Measurements from ENCODE around the gene ARHGAP23.
"Not testable (repeated sequence)": the region's sequence is repeated elsewhere in the genome, so short reads cannot be mapped to it uniquely, and the experiment has no call there.

The ARHGAP23 gene

DNA sequence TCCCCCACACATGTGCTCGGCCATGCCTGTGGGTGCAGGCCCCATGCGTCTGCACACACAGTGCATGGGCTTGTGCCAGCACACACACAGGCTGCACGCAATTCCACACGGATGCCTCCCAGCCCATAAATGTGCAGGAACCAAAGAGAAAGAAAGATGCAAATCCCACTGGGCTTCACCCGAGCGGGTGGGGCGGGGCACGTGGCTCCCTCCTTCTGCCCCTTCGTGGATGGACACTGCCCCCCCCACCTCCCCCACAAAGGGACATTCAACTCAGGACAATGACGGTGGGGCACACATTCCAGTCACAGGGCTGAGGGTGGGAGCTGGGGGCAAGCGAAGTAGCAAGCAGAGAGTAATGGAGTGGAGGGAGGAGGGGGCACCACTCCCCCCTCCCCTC is 102.6 kb downstream of the ARHGAP23 start:
- not testable (repeated sequence) for DNase-seq

GRCh38 chr17:38531761-38532160 is 103.5 kb downstream of the ARHGAP23 start:
- DNase-seq: not testable (repeated sequence)

DNA sequence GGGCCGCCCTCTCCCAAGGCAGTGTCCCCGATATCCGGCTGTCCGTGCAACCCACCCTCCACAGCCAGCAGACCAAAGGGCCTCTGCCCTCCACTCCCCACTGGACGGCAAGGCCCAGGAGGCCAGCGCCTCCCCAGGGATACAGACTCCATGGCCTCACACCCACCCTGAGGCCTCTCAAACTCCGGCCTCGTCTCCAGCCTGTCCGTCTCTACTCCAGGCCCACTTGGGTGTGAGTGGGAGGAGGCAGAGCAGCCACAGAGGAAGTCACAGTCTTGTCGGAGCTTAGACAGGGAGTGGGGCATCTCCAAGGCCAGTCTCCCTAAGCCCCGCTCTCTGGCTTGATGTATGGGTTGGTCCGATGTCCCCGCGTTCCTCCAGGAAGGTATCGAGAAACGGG is 104.2 kb downstream of the ARHGAP23 start:
- DNase-seq: no peak

DNA sequence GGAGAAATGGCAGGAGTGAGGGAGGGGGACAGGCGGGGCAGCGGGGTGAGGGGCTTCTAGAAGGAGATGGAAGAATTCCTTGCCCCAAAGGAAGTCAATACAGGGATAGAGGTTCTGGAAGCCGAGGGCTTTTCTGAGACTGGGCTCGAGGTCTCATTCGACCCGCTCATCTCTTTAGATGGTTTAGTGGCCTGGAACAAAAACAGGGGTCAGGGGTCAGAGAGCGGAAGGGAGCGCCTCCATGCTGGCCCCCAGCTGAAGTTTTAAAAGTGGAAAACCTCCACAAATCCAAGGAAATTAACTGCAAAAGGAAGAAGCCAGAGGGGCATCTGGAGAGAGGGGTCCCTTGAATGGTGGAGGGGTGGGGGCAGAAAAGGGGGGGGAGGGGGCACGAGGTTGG is 105.0 kb downstream of the ARHGAP23 start:
- DNase-seq: no peak

DNA sequence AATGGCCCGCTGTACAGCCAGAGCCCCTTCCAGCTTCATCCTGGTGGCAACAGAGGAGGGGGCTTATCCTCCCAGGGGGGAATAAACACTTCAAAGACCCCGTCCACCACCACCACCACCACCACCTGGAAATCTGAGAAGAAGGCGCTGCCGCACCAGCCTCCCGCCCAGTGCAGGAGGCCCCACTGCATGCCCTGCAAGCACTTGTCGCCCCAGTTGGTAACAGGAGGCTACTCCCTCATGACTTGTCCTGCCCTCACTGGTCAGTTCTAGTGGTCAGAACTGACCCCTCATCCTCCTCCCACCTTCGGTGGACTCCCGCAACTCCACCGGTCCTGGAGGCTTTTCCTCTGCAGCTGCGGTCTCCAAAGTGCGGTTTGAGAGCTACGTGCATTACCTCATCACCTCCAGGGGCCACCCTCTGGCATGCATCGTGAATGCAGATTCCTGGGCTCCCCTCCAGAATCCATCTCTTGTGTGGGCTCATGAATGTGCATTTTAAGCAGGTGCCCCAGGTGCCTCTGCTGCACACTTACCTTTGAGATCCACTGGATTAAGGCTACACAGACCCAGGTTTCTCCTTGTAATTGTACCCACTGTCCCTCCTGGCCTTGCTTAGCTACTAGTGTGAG is 105.7 kb downstream of the ARHGAP23 start:
- DNase-seq: no peak

- DNase-seq: no peak
Observed at GRCh38 chr17:38534498-38534885, 106.2 kb downstream of the ARHGAP23 start.

DNA sequence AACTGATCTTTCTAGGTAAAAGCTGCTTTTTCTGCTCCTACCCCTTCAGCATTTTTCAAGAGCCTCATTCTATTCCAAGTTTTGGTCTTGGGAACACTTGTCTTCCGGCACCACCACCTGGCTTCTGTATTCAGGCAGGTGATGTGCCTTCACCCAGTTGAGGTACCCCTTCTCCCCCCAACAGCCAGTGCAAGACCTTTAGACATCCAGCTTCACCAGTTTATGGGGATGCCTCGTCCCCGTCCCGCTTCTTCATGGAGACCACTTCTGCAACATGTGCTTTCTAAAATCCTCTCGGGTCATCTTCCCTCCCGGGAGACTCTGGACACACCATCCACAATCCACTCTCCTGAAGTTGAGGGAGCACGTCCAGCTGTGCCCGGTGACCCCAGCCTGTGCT is 107.6 kb downstream of the ARHGAP23 start:
- no peak for DNase-seq

GRCh38 chr17:38536661-38537060 is 108.4 kb downstream of the ARHGAP23 start:
- DNase-seq: no peak

- DNase-seq: no peak
Observed at GRCh38 chr17:38538906-38539305, 110.6 kb downstream of the ARHGAP23 start.

DNA sequence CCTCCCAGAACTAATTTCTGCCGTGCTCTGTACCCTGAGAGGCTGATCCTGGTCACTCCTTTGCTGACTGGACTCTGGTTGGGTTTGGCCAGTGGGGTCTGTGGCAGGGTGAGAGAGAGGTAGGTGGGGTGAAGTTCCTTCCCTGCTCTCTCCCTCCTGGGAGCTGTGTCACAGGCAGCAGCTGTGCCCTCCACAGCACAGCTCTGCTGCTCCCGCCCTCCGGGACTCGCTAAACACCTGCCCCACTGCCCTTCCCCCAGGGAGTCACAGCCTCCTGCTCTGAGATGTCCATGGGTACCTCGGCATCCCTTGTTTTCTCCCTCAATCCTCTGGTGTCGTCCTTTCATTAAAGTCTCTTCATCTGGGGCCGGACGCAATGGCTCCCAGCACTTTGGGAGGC is 111.1 kb downstream of the ARHGAP23 start:
- no peak for DNase-seq

DNA sequence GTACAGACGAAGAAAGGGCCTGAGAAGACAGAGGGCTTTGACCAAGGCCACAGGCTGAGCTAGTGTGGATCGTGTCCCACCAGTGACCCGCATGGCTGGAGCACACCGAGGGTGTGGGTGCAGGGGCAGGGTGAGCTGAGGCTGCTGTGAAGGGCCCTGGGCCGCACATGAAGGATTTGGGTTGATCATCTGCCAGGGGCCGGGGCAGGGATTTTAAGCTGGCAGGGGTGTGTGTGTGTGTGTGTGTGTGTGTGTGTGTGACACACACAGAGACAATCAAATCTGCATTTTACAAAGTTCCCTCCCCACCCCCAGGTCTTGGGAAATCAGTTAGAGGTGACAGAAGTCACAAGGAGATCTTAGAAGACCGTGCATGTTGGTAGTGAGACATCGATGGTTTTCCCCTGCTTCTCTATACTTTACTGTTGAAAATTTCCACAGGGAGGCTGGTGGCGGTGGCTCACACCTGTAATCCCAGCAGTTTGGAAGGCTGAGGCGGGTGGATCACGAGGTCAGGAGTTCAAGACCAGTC is 112.3 kb downstream of the ARHGAP23 start:
- no peak for DNase-seq

- DNase-seq: no peak
Observed at GRCh38 chr17:38541281-38541680, 113.0 kb downstream of the ARHGAP23 start.

DNA sequence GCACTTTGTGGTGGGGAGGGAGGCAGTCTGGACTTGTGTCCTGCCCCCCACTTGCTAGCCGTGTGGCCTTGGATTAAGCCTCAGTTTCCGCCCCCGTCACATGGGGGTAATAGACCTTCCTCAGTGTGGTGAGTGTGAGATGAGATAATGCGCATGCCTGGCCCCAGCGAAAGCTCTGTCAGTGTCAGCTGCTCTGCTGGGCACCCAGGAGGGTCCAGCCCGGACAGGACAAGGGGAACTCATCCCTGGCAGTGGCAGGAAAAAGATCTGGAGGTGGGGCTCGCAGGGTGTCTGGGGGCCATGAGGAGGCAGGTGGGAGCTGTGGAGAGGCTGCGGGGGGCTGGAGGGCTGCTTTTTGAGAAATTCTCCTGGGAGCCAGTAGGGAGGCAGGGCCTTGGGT is 114.0 kb downstream of the ARHGAP23 start:
- no peak for DNase-seq

- no peak for DNase-seq
Observed at GRCh38 chr17:38543403-38544174, 115.3 kb downstream of the ARHGAP23 start.

- no peak for DNase-seq
Observed at GRCh38 chr17:38544175-38544838, 116.0 kb downstream of the ARHGAP23 start.

GRCh38 chr17:38544839-38545209 is 116.6 kb downstream of the ARHGAP23 start:
- no peak for DNase-seq

GRCh38 chr17:38545531-38546225 is 117.4 kb downstream of the ARHGAP23 start:
- no peak for DNase-seq

GRCh38 chr17:38546396-38546795 is 118.1 kb downstream of the ARHGAP23 start:
- DNase-seq: no peak

DNA sequence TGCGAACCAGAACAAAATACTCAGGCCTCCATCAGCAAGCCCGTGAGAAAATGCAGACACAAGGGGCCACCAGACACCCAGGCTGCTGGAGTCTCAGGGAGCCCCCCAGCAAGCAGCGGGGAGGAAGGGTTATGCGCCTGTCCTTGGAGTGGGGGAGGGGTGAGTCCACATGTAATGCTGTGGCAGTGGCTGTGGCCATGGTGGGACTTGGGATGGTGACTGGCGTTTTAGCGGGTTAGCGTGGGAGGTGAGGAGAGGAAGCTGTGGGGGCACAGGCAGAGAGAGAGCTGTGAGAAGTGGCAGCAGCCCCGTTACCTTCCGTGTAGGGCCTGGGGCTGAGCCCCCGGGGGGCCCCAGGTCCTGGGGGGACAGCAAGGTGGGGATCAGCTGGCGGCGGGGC is 119.2 kb downstream of the ARHGAP23 start:
- DNase-seq: no peak

DNA sequence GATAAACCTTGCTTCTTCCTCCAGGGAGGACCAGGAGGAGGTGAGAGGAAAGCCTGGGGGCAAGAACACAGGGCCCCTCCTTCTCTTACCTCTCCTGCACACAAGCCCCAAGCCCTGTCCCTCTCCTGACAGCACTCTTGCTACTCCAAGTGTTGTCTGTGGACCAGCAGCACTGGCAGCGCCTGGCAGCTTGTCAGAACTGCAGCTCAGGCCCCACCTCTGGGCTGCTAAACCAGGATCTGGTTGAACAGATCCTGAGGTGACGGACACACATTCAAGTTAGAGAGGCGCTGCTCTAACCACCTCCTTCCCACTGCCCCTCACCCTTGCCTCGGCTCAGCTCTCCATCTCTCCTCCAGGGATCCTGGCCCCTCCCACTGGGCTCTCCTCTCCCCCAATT is 121.0 kb downstream of the ARHGAP23 start:
- no peak for DNase-seq

- no peak for DNase-seq
Observed at GRCh38 chr17:38550661-38551060, 122.4 kb downstream of the ARHGAP23 start.

GRCh38 chr17:38551121-38551520 is 122.9 kb downstream of the ARHGAP23 start:
- no peak for DNase-seq

GRCh38 chr17:38552343-38552742 is 124.1 kb downstream of the ARHGAP23 start:
- DNase-seq: no peak
